Measurements from ENCODE around the gene MRPL11. TPM values are rescaled to one million over a fixed set of nuclear protein-coding genes. Genes with fewer than 3 reads are reported as not detected.

Gene MRPL11
- polyA plus RNA-seq, 3 donors: 14.7 to 64.6 (median 59.6) TPM

DNA sequence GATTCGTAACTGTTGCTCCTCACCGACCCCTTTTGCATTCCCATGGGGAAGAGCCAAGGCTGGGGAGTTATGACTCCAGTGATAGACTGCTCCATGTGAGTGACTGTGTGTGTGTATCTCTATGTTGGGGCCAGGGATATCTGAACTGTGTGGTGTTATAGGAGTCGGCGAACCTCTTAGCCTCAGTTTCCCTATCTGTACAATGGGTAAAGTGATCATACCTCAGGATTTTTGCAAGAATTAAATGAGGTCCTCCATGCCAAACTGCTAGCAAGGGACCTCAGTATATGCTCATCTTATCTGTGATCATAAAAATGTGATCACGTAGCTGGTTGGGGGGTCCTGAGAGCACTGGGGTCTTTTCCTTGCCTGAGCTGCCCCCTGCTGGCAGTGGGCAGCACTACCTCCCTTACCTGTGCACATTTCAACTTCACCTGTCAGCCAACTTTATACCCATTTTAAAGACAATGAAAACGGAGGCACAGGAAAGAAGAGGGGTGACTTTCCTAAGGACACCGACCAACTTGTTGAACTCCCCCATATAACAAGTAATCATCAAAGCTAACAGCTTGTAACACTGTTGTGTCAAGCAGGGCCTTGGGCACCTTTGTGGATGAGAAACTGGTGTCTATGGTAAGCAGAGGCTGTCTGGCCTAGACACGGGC is 40.2 kb upstream of the MRPL11 start:
- Histone ChIP-seq H3K4me2 (replicated peaks; ENCODE audit: extremely low read depth, low read length, poor library complexity, severe bottlenecking) (peak overlapping the region; percentile 91), H3K79me2 (ENCODE audit: insufficient read depth, low read length) (peaks cover 14% of the 10 kb centered on the region), H3K27me3 (ENCODE audit: control insufficient read depth in 2 of 2, insufficient read depth in 2 of 2, low read length in 2 of 2) (no peaks in the 10 kb centered on the region), H2AFZ (ENCODE audit: insufficient read depth, low read depth, low read length, poor library complexity, severe bottlenecking) (peak overlapping the region; percentile 89), H3K27ac (ENCODE audit: low read depth in 1 of 2, low read length in 2 of 2) (peak overlapping the region in 1 of 2 donors; percentile 96), H3K36me3 (replicated peaks in 1 of 2; ENCODE audit: control insufficient read depth in 1 of 2, insufficient read depth in 2 of 2, low read length in 2 of 2) (peaks cover 3 to 26% of the 10 kb centered on the region in 2 donors), H4K20me1 (ENCODE audit: insufficient read depth, low read length) (peaks cover 11% of the 10 kb centered on the region), H3K9me3 (replicated peaks in 1 of 2; ENCODE audit: control insufficient read depth in 1 of 2, insufficient read depth in 1 of 2, low read length in 2 of 2) (no peaks in the 10 kb centered on the region), H3K4me3 (replicated peaks in 1 of 3; ENCODE audit: low read depth in 2 of 3, low read length in 3 of 3) (peak overlapping the region; percentile 46 to 87 (median 77)), H3K9ac (ENCODE audit: insufficient read depth, low read length, poor library complexity, severe bottlenecking) (peak overlapping the region; percentile 97), H3K4me1 (ENCODE audit: control insufficient read depth in 1 of 2, insufficient read depth in 2 of 2, low read length in 2 of 2) (peaks cover 19 to 24% of the 10 kb centered on the region in 2 donors)
- TF ChIP-seq, protein P1, sequence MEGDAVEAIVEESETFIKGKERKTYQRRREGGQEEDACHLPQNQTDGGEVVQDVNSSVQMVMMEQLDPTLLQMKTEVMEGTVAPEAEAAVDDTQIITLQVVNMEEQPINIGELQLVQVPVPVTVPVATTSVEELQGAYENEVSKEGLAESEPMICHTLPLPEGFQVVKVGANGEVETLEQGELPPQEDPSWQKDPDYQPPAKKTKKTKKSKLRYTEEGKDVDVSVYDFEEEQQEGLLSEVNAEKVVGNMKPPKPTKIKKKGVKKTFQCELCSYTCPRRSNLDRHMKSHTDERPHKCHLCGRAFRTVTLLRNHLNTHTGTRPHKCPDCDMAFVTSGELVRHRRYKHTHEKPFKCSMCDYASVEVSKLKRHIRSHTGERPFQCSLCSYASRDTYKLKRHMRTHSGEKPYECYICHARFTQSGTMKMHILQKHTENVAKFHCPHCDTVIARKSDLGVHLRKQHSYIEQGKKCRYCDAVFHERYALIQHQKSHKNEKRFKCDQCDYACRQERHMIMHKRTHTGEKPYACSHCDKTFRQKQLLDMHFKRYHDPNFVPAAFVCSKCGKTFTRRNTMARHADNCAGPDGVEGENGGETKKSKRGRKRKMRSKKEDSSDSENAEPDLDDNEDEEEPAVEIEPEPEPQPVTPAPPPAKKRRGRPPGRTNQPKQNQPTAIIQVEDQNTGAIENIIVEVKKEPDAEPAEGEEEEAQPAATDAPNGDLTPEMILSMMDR (IDR thresholded peaks at IDR 0.05): peak; percentile 90
- WGBS (ENCODE audit: insufficient coverage): 67% methylated on average over 3 of the region's 8 CpGs
- Mint-ChIP-seq H3K4me1 (peaks cover 18% of the 10 kb centered on the region), H3K9me3 (no peaks in the 10 kb centered on the region), H3K27ac (peak overlapping the region in 6 of 7 donors; percentile 89 to 95 (median 92)), H3K4me3 (peak overlapping the region; percentile 85 to 89), H3K36me3 (peaks cover 24 to 36% of the 10 kb centered on the region in 2 donors), H3K27me3 (ENCODE audit: low read depth in 3 of 3) (peaks cover 0 to 7% (median 0%) of the 10 kb centered on the region in 3 donors)
- intact Hi-C loops (cut with micrococcal nuclease): loop anchor here (2.0 to 5.0 kb wide), 2 partner anchors 42 to 70 kb away; partner anchors contain the start of gene MRPL11 (in 1 of the 2)
- peak in 1 of 3 donors; percentile 7 for DNase-seq

- Histone ChIP-seq H3K36me3 (replicated peaks in 1 of 2; ENCODE audit: control insufficient read depth in 1 of 2, insufficient read depth in 2 of 2, low read length in 2 of 2) (peaks cover 9 to 29% of the 10 kb centered on the region in 2 donors), H3K4me1 (ENCODE audit: control insufficient read depth in 1 of 2, insufficient read depth in 2 of 2, low read length in 2 of 2) (peaks cover 19 to 24% of the 10 kb centered on the region in 2 donors), H3K79me2 (ENCODE audit: insufficient read depth, low read length) (peaks cover 14% of the 10 kb centered on the region), H3K4me3 (replicated peaks in 1 of 3; ENCODE audit: low read depth in 2 of 3, low read length in 3 of 3) (no peak overlapping the region), H3K9me3 (replicated peaks in 1 of 2; ENCODE audit: control insufficient read depth in 1 of 2, insufficient read depth in 1 of 2, low read length in 2 of 2) (no peaks in the 10 kb centered on the region), H4K20me1 (ENCODE audit: insufficient read depth, low read length) (peaks cover 11% of the 10 kb centered on the region), H3K27ac (ENCODE audit: low read depth in 1 of 2, low read length in 2 of 2) (no peak overlapping the region), H2AFZ (ENCODE audit: insufficient read depth, low read depth, low read length, poor library complexity, severe bottlenecking) (no peak overlapping the region), H3K27me3 (ENCODE audit: control insufficient read depth in 2 of 2, insufficient read depth in 2 of 2, low read length in 2 of 2) (no peaks in the 10 kb centered on the region), H3K4me2 (replicated peaks; ENCODE audit: extremely low read depth, low read length, poor library complexity, severe bottlenecking) (no peak overlapping the region), H3K9ac (ENCODE audit: insufficient read depth, low read length, poor library complexity, severe bottlenecking) (no peak overlapping the region)
- H3K4me3 Mint-ChIP-seq: no peak overlapping the region
- no peaks in the 10 kb centered on the region for H3K9me3 Mint-ChIP-seq
- TF ChIP-seq, protein P1 (IDR thresholded peaks at IDR 0.05): no peak
- DNase-seq: peak in 1 of 3 donors; percentile 3
- WGBS (ENCODE audit: insufficient coverage): over 99% methylated on average over 10 of the region's 11 CpGs
- H3K36me3 Mint-ChIP-seq: peaks cover 25 to 37% of the 10 kb centered on the region in 2 donors
- intact Hi-C loops (cut with micrococcal nuclease): loop anchor here (2.0 to 5.0 kb wide), 2 partner anchors 40 to 69 kb away; partner anchors contain the start of gene MRPL11 (in 1 of the 2)
- H3K27me3 Mint-ChIP-seq (ENCODE audit: low read depth in 3 of 3): peaks cover 0 to 7% (median 0%) of the 10 kb centered on the region in 3 donors
- peaks cover 18% of the 10 kb centered on the region for H3K4me1 Mint-ChIP-seq
- H3K27ac Mint-ChIP-seq: peak overlapping the region in 2 of 7 donors; percentile 9 to 46
These were observed 38.9 kb upstream of the MRPL11 start for GRCh38 chr11:66477263-66478201.

All from CD14-positive monocyte (primary cell).